ENCODE results near the gene AGBL1.

AGBL1 gene

GRCh38 chr15:86623236-86623635, 543.6 kb downstream of the AGBL1 start:
- in situ Hi-C loops (cut with MboI; ENCODE audit: low sequenced_read_pairs): no loop called here

- in situ Hi-C loops (cut with MboI; ENCODE audit: low sequenced_read_pairs): no loop called here
Observed at GRCh38 chr15:86624261-86625036, 544.8 kb downstream of the AGBL1 start.

GRCh38 chr15:86629409-86630356, 550.0 kb downstream of the AGBL1 start:
- in situ Hi-C loops (cut with MboI; ENCODE audit: low sequenced_read_pairs): no loop called here

- in situ Hi-C loops (cut with MboI; ENCODE audit: low sequenced_read_pairs): no loop called here
Observed at GRCh38 chr15:86630946-86631345, 551.3 kb downstream of the AGBL1 start.

GRCh38 chr15:86634146-86634545, 554.5 kb downstream of the AGBL1 start:
- in situ Hi-C loops (cut with MboI; ENCODE audit: low sequenced_read_pairs): no loop called here

GRCh38 chr15:86634992-86635638, 555.4 kb downstream of the AGBL1 start:
- in situ Hi-C loops (cut with MboI; ENCODE audit: low sequenced_read_pairs): no loop called here

GRCh38 chr15:86644339-86644738, 564.7 kb downstream of the AGBL1 start:
- in situ Hi-C loops (cut with MboI; ENCODE audit: low sequenced_read_pairs): no loop called here

- in situ Hi-C loops (cut with MboI; ENCODE audit: low sequenced_read_pairs): no loop called here
Observed at GRCh38 chr15:86645925-86646500, 566.3 kb downstream of the AGBL1 start.

- in situ Hi-C loops (cut with MboI; ENCODE audit: low sequenced_read_pairs): no loop called here
Observed at GRCh38 chr15:86647810-86648440, 568.3 kb downstream of the AGBL1 start.

GRCh38 chr15:86649277-86649676, 569.6 kb downstream of the AGBL1 start:
- in situ Hi-C loops (cut with MboI; ENCODE audit: low sequenced_read_pairs): no loop called here

GRCh38 chr15:86650094-86650493, 570.4 kb downstream of the AGBL1 start:
- in situ Hi-C loops (cut with MboI; ENCODE audit: low sequenced_read_pairs): no loop called here

GRCh38 chr15:86653344-86654197, 573.9 kb downstream of the AGBL1 start:
- in situ Hi-C loops (cut with MboI; ENCODE audit: low sequenced_read_pairs): no loop called here

- in situ Hi-C loops (cut with MboI; ENCODE audit: low sequenced_read_pairs): no loop called here
Observed at GRCh38 chr15:86654501-86654900, 574.8 kb downstream of the AGBL1 start.

GRCh38 chr15:86657305-86657704, 577.6 kb downstream of the AGBL1 start:
- in situ Hi-C loops (cut with MboI; ENCODE audit: low sequenced_read_pairs): no loop called here

GRCh38 chr15:86659724-86660411, 580.2 kb downstream of the AGBL1 start:
- in situ Hi-C loops (cut with MboI; ENCODE audit: low sequenced_read_pairs): no loop called here

GRCh38 chr15:86661580-86661979, 581.9 kb downstream of the AGBL1 start:
- in situ Hi-C loops (cut with MboI; ENCODE audit: low sequenced_read_pairs): no loop called here

GRCh38 chr15:86663304-86663703, 583.6 kb downstream of the AGBL1 start:
- in situ Hi-C loops (cut with MboI; ENCODE audit: low sequenced_read_pairs): no loop called here

- in situ Hi-C loops (cut with MboI; ENCODE audit: low sequenced_read_pairs): no loop called here
Observed at GRCh38 chr15:86663979-86664378, 584.3 kb downstream of the AGBL1 start.

- in situ Hi-C loops (cut with MboI; ENCODE audit: low sequenced_read_pairs): no loop called here
Observed at GRCh38 chr15:86664581-86664980, 584.9 kb downstream of the AGBL1 start.
